Nephron progenitor cell (in vitro differentiated cells): ENCODE data around the gene C1QTNF4.
"Not testable (repeated sequence)": the region's sequence is repeated elsewhere in the genome, so short reads cannot be mapped to it uniquely, and the experiment has no call there.

Experiments
- DNase-seq: peaks from one replicate; pipeline ENCODE4 v3.0.0; 2021
- H3K27ac Mint-ChIP-seq: 2 replicates; pipeline ENCODE4 v1.8.0; 2021; ENCODE audit warnings: mild to moderate bottlenecking, moderate library complexity, mixed read lengths
- H3K27me3 Mint-ChIP-seq: 2 replicates; pipeline ENCODE4 v1.8.0; 2021; ENCODE audit warnings: mild to moderate bottlenecking, low read depth, mixed read lengths; ENCODE audit not compliant: poor library complexity
- H3K36me3 Mint-ChIP-seq: 2 replicates; pipeline ENCODE4 v1.8.0; 2021; ENCODE audit warnings: low read depth, mixed read lengths
- H3K4me1 Mint-ChIP-seq: 2 replicates; pipeline ENCODE4 v1.8.0; 2021; ENCODE audit warnings: mixed read lengths
- H3K4me3 Mint-ChIP-seq: 2 replicates; pipeline ENCODE4 v1.8.0; 2021; ENCODE audit warnings: mild to moderate bottlenecking, moderate library complexity, mixed read lengths
- H3K9me3 Mint-ChIP-seq: 2 replicates; pipeline ENCODE4 v1.8.0; 2021; ENCODE audit warnings: mild to moderate bottlenecking, moderate library complexity, mixed read lengths
- TF ChIP-seq, protein P1 (sequence below): fragments of 200-600 bp; sonication (generic); IDR thresholded peaks from 2 replicates; pipeline ENCODE4 v1.5.0; 2021; ENCODE audit warnings: antibody characterized with exemption

The C1QTNF4 gene

DNA sequence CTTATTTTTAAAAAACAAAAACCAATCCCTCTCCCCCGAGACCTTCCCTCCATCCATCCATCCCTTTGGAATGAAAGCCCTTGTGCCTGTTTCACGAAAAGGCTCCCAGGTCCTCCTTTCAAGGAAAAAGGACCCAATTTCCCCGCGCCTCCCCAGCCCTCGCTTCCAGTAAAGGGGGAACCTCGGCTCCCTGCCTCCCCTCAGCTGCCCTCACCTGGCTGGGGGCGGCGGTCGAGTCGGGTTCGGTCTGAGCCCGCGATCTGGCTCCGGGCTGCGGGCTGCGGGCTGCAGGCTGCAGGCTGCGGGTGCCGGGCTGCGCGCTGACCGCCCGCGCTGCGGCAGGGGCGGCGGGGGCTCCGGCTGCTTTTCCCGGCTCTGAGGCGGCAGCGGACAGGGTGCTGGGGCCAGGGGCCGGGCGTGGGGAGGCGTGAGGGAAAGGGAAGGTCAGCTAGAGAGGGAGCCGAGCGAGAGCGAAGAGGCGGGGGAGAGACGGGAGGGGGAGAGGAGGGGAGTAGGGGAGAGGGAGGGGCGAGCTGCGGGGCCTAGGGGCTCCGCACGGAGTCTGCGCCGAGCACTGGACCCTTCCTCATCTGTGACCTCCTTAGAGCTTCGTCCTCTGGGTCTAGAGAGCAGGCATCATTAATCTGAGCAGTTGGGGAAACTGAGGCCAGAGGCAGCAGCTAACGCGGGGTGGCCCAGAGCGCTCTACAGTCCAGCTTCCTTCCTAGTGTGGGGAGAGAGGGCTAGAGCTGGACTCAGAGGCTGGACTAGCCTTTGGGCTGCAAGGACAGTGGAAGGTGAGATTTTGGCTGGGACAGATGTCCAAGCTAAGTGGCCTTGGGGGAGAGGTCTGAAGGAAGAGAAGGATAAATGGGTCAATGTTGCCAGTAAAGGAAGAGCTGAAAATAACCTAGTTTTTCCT is at the start of gene C1QTNF4:
TSS of gene C1QTNF4 (minus strand) at position 478 of the 922 bp plus-strand sequence. CDS start 3,601 bp downstream, outside the sequence.
- Mint-ChIP-seq H3K27ac (peak within 1 kb of the TSS; percentile 85), H3K4me1 (peaks cover 55% of the 10 kb centered on the region), H3K4me3 (peak within 1 kb of the TSS; percentile 92), H3K9me3 (no peaks in the 10 kb centered on the region), H3K36me3 (peaks cover 1% of the 10 kb centered on the region), H3K27me3 (peaks cover 24% of the 10 kb centered on the region)
- DNase-seq = peak; percentile 74
- TF ChIP-seq, protein P1, sequence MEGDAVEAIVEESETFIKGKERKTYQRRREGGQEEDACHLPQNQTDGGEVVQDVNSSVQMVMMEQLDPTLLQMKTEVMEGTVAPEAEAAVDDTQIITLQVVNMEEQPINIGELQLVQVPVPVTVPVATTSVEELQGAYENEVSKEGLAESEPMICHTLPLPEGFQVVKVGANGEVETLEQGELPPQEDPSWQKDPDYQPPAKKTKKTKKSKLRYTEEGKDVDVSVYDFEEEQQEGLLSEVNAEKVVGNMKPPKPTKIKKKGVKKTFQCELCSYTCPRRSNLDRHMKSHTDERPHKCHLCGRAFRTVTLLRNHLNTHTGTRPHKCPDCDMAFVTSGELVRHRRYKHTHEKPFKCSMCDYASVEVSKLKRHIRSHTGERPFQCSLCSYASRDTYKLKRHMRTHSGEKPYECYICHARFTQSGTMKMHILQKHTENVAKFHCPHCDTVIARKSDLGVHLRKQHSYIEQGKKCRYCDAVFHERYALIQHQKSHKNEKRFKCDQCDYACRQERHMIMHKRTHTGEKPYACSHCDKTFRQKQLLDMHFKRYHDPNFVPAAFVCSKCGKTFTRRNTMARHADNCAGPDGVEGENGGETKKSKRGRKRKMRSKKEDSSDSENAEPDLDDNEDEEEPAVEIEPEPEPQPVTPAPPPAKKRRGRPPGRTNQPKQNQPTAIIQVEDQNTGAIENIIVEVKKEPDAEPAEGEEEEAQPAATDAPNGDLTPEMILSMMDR = no peak

DNA sequence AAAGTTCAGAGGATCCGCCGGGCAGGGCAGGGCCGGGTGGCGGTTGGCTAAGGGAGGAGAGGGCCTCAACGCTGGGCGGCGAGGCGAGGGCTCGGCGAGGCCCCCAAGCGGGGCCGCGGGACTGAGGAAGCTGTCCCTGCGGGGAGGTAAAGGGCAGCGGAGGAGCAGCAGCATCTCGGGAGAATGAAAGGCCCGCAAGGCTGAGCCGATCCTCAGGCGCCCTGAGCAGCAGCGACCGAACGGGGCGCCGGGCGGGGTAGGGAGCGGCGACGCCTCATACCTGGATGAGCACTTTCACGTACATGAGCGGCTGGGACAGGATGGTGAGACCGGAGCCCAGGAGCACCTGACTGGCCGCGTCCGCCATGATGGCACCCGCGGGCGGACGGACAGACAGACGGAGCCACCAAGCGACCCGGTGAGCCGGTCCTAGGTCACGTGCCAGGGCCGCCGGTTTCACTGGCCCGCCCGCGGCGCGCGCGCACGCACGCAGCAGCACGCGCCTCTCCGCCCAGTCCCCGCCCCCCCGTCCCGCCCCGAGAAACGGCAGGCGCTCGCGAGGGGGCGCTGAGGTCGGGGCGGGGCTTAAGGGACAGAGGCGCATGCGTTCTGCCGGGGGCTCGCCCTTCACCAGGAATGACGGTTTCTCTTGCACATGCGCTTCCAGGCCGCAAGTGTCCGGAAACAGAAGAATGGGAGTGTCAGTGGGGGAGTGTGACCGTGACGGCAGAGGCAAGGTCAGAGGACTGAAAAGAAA is 48.1 kb upstream of the C1QTNF4 start, which contains the start of gene MTCH2:
TSS of gene MTCH2 (minus strand) at position 461 of the 757 bp plus-strand sequence. CDS start at position 367, 94 bp downstream.
- Mint-ChIP-seq H3K4me1 (peaks cover 26% of the 10 kb centered on the region), H3K4me3 (peak within 1 kb of the TSS; percentile 96), H3K36me3 (peaks cover 25% of the 10 kb centered on the region), H3K27me3 (peaks cover 6% of the 10 kb centered on the region), H3K9me3 (no peaks in the 10 kb centered on the region), H3K27ac (peak within 1 kb of the TSS; percentile 98)
- DNase-seq = peak; percentile 96
- TF ChIP-seq, protein P1 = no peak

DNA sequence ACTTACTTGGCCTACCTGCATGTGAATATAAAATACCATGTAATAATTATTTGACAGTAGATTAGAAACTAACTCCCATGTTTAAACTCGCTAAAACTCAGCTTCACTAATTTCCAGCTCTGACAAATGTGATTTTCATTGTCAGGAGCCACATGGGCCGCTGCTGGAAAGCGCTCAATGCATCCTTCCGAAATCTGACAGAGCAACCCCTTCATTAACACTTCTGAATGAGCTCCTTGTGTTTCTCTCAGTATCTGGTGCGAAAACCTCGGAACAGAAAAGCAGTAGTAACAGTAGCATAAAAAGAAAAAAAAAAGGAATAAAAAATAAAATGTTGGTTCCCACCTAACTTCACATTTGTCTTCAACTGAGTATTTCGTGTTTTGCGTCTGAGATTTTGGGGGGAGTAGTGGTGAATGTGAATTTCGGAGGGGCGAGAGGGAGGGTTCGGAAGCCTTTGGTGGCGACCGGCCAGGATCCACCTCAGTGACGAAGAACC is 47.4 kb upstream of the C1QTNF4 start:
- Mint-ChIP-seq H3K9me3 (no peaks in the 10 kb centered on the region), H3K4me1 (peaks cover 26% of the 10 kb centered on the region), H3K27ac (peak overlapping the region; percentile 98), H3K4me3 (peak overlapping the region; percentile 96), H3K27me3 (peaks cover 6% of the 10 kb centered on the region), H3K36me3 (peaks cover 29% of the 10 kb centered on the region)
- TF ChIP-seq, protein P1 = no peak
- no peak for DNase-seq

DNA sequence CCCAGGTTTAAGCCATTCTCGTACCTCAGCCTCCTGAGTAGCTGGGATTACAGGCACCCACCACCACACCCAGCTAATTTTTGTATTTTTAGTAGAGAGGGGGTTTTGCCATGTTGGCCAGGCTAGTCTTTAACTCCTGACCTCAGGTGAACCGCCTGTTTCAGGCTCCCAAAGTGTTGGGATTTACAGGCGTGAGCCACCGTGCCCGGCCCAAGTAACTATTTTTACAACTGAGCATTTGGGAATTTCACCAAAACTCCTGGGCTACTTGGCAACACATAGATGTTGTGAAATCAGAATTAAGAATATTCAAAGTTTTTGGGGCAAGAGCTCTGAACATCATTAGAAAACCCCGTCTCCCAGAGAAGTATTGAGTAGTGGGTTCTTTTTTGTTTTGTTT is 46.3 kb upstream of the C1QTNF4 start:
- not testable (repeated sequence) for H3K9me3 Mint-ChIP-seq, H3K27ac Mint-ChIP-seq, DNase-seq, H3K27me3 Mint-ChIP-seq
- peaks cover 26% of the 10 kb centered on the region for H3K4me1 Mint-ChIP-seq
- H3K36me3 Mint-ChIP-seq = peaks cover 32% of the 10 kb centered on the region
- peak overlapping the region; percentile 96 for H3K4me3 Mint-ChIP-seq

DNA sequence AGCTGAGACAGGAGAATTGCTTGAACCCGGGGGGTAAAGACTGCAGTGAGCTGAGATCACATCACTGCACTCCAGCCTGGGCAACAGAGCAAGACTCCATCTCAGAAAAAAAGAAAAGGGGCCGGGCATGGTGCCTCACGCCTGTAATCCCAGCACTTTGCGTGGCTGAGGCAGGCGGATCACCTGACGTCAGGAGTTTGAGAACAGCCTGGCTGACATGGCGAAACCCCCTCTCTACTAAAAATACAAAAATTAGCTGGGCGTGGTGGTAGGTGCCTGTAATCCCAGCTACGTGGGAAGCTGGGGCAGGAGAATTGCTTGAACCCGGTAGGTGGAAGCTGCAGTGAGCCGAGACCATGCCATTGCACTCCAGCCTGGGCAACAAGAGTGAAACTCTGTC is 42.1 kb upstream of the C1QTNF4 start:
- not testable (repeated sequence) for DNase-seq, H3K9me3 Mint-ChIP-seq, H3K4me3 Mint-ChIP-seq, H3K4me1 Mint-ChIP-seq, H3K27me3 Mint-ChIP-seq
- peak overlapping the region; percentile 87 for H3K27ac Mint-ChIP-seq
- H3K36me3 Mint-ChIP-seq = peaks cover 60% of the 10 kb centered on the region

DNA sequence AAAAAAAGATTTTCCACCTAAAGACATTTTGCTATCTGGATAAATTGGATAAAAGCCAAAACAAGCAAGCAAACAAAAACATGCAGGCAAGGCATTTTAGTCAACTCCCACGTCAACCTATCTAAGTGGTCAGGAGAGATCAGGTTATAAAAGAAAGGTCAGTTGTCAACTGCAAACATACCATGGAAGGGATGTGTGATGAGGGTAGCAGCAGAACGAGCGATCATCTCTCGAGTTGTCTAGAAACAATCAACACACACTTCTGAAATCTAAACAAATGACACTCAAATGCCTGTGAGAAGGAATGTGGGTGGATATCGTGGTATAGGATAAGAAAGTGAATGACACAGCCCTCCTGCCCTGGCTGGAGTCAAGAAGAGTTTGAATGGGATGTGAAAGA is 37.3 kb upstream of the C1QTNF4 start:
- H3K4me3 Mint-ChIP-seq = no peak overlapping the region
- no peaks in the 10 kb centered on the region for H3K27me3 Mint-ChIP-seq
- H3K9me3 Mint-ChIP-seq = no peaks in the 10 kb centered on the region
- no peak overlapping the region for H3K27ac Mint-ChIP-seq
- H3K36me3 Mint-ChIP-seq = peaks cover 69% of the 10 kb centered on the region
- no peaks in the 10 kb centered on the region for H3K4me1 Mint-ChIP-seq
- DNase-seq = no peak
- TF ChIP-seq, protein P1 = no peak
